CD4-positive, alpha-beta T cell treated with Interleukin-15 for 4 hours (primary cell): Measurements from ENCODE around the gene CACNA1S.

Source experiments
- DNase-seq: peaks from one replicate; pipeline ENCODE4 v3.0.0-alpha.2; 2020; ENCODE audit warnings: low spot score

The CACNA1S gene

DNA sequence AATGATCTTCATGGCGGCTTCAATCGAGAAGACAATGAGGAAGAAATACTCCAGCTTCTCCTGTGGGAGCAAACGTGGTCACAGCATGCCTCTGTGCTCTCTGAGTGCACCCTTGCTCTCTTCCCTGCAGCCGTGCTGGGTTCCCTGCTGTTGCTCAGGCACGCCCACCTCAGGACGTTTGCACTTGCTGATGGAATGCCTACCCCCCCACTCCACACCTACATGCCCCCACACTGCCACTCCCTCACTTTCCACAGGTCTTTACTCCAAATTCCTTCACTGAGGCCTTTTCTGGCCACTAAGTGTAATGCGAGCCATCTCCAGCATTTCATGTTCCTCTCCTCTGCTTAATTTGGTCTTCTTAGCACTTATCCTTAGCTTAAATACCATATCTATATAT lies 18.3 kb downstream of the CACNA1S start:
- no peak for DNase-seq

DNA sequence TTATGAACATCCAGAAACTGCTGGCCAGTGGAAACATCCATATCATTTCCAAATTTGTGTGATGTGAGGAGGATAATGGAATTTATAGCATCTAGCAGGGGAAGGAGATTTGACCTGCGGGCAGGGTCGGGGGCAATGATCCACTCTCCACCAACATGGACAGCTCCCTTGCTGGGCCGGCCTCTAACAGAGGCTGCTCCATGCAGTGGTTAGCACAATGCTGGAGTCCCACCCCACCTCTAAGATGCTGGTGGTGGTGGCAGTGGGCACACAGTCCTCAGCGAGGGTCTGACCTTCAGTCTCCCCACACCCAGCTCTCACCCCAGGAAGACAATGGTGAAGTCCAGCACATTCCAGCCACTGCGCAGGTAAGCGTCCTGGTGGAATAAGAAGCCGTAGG lies 18.7 kb downstream of the CACNA1S start:
- DNase-seq: no peak

DNA sequence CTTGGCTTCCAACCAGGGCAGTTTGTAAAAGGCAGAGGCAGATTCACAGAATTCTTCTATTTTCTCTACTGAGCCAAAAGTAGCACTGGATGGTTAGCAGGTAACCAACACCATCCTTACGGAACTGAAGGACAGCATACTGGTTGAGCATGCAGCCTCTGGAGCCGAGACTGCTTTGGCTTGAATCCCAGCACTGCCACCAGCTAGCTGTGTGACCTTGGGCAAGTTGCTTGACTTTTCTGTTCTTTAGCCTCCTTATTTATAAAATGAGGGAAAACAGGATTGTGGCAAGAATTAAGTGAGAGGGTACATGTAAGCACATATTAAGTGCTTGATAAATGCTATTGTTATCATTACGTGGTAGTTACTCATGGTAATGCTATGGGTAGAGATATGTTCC lies 19.5 kb downstream of the CACNA1S start:
- no peak for DNase-seq

GRCh38 chr1:201091256-201091655 lies 21.0 kb downstream of the CACNA1S start:
- DNase-seq: no peak

- DNase-seq: no peak
These were observed 21.7 kb downstream of the CACNA1S start for GRCh38 chr1:201090541-201090940.

DNA sequence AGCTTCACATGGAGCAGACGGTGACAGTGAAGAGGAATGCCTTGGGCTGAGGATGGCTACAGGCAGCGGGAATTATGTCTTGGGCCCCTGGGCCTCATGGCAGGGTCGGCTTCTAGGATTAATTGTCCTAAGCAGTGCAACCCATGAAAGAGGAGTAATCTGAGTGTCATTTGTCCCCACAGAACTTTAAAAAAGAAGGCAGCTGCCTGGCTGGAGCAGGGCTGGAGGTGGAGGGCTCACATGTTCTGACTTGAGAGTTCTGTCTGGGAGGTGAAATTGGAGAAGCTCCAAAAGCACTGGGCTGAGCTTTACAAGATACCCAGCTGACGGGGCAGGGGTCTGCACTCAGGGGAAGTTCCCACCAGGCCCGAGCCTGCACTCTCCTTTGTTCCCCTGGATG lies 22.6 kb downstream of the CACNA1S start:
- no peak for DNase-seq

DNA sequence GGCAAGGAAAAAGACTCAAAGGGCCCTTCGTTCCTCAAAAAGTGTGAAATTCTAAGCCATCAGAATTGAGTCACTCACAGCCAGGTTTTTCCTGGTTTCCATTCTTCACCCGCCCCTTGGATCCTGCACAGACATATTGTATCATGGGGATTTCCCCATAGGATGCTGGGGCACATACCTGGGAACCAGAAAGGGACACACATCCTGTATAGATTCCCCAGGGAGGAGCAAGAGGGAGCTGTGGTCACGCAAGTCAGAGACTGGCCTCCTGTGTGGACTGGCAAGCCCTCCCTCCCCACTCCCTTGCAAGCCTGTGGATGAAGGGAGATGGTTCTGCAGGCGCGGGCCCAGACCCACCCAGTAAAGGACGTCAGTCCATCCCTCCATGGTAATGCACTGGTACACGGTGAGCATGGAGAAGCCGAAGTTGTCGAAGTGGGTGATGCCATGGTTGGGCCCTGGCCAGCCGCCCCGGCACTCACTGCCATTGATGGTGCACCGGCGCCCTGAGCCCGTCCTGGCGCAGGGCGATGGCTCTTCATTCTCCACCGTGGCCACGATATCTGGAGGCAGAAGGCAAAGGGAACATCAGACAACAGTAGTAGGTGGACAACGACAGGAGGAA lies 23.2 kb downstream of the CACNA1S start:
- DNase-seq: no peak

DNA sequence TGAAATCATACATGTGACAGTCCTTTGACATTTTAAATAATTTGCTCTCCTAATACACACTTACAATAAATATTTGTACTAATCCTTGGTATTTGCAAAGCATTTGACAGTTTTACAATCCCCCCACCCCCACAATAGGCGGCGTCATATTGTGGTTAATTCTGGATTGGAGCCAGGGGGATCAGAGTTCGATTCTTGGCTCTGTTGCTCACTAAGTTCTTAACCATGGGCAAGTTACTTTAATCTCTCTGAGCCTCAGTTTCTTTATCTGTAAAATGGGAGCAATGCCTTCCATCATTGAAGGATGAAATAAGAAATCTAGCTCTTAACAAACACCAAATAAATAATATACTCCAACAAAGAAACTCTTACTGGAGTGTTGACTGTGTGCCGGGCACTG lies 23.8 kb downstream of the CACNA1S start:
- DNase-seq: no peak

DNA sequence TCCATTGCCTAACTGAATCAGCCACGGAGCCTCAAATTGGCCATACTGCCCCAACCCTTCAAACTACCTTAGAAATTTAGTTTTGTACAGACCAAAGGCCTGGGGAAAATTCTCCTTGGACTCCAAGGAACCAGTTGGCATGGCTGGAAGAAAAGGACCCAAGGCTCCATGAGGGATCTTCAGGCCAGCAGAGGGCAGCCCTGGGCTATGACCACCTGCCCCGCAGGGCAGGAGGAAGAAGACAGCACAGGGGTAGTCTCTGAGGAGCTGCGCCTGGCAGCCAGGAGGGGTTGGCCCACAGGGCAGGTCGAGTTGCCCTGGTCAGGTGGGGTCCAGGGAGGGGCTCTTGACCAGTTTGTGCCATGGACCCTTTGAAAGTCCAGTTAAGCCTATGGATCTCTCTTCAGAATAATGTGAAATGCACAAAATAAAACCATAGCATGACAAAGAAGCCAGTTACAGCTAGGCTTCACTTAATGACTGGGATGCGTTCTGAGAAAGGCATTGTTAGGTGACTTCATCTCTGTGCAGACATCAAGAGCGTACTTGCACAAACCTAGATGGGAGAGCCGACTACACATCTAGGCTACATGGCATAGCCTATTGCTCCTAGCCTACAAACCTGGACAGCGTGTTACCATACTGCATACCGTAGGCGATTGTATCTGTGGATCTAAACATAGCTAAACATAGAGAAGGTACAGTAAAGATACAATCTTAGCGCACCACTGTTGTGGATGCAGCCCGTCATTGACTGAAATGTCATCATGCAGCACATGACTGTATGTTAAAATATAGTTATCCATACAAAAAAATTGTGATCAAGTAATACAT lies 26.1 kb downstream of the CACNA1S start:
- peak; percentile 18 for DNase-seq

GRCh38 chr1:201084295-201084694 lies 27.9 kb downstream of the CACNA1S start:
- no peak for DNase-seq

- DNase-seq: no peak
These were observed 28.5 kb downstream of the CACNA1S start for GRCh38 chr1:201083741-201084140.

- no peak for DNase-seq
These were observed 32.1 kb downstream of the CACNA1S start for GRCh38 chr1:201080135-201080534.

DNA sequence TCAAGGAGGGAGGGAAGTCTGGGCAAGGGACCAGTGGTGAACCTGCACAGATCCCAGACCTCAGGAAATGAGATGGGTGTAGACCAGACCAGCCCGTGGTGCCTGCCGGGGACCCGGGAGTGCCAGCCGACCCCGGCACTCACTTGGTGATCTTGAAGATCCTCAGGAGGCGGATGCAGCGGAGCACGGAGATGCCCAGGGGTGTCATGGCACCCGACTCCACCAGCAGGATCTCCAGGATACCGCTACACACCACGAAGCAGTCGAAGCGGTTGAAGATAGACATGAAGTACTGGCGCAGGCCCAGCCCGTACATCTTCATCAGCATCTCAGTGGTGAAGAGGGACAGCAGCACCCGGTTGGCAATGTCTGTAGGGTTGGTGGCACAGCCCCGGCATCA lies 34.5 kb downstream of the CACNA1S start:
- no peak for DNase-seq

DNA sequence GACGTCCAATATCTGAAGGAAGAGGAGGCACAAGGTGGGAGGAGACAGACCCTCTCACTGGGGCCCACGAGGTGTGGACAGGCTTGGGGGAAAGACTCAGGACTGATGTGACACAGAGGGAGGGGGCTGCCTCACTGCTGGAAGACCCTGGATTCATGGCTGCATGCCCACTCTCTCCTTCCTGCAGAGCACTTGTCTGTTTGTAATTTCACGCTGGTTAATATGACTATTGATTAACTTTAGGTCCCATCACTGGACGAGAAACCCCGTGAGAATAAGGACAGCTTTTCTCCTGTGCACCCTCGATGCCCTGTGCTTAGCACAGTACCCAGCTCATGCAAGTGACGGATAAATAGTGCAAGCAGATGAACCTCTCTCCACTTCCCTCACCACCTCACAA lies 35.1 kb downstream of the CACNA1S start:
- DNase-seq: no peak

DNA sequence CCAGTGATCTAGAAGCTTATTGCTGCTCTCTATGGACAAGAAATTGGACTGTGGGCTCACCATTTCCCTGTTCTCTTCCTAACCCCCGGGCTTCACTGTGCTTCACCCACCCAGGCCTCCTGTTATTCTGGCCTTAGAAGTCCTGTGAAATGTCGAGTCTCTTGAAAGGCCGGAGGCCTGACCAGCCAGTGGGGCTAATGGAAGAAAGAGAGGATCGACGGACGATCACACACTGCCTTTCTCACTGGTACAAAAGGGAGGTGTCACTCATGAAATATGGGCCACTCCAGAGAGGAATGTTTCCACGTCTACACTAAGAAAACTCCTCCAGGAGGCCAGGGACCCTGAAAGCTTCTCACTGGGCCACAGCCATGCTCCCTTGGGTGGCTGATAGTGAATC lies 36.1 kb downstream of the CACNA1S start:
- no peak for DNase-seq

GRCh38 chr1:201074018-201074417 lies 38.2 kb downstream of the CACNA1S start:
- DNase-seq: no peak

GRCh38 chr1:201072922-201073321 lies 39.3 kb downstream of the CACNA1S start:
- no peak for DNase-seq

- DNase-seq: no peak
These were observed 40.1 kb downstream of the CACNA1S start for GRCh38 chr1:201072149-201072548.

- no peak for DNase-seq
These were observed 42.6 kb downstream of the CACNA1S start for GRCh38 chr1:201069636-201070035.

GRCh38 chr1:201068976-201069375 lies 43.2 kb downstream of the CACNA1S start:
- no peak for DNase-seq

DNA sequence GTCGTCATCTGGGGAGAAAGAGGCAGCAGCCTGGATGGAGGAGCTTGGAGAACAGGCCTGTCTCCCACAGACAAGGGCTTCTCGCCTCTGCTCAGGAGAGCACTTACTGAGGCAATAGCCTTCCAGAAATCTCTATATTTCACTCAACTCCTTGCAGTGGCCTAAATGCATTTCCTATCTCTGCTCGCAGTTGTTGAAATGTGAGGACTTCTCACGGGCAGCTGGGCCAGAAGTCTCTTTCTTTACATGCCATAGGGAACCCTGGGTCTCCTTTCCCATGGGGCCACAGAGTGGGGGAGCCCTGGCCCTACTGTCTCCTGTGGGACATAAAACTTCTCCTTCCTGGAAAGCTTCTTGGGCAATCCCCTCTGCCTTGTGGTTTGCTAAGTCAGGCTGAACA lies 45.2 kb downstream of the CACNA1S start:
- DNase-seq: no peak

DNA sequence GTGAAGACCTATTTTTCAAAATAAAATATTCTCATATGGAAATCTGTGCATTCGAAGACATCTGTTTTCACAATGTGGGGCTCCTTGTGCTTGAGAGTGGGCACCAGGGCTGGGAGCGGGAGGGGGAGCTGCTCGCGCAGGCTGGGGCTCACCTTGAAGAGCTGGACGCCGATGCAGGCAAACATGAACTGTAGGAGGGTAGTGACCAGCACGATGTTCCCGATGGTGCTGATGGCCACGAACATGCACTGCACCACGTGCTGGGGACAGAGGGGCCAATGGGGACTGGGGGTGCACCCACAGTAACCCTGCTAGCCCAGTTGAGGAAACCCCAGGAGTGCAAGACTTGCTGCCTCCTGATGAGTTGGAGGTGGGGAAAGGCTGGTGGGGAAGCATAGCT lies 46.5 kb downstream of the CACNA1S start:
- DNase-seq: no peak

DNA sequence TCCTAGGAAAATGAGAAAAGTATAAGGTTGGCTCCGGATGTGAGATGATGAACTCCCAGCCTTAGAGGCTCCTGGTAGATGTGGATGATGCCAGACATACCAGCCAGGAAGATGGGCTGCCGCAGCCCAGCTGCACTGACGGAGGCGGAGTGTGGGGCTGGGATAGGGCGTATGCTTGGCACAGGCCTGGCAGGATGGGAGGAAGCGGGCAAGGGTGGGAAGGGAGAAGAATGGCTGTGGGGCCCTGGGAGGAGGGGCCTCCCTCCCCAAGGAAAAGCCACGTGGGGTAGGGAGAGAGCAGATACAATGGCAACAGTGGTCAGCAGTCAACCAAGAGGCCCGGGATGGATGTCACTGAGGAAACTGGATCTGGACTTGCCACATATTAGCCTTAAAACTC lies 47.4 kb downstream of the CACNA1S start:
- no peak for DNase-seq

DNA sequence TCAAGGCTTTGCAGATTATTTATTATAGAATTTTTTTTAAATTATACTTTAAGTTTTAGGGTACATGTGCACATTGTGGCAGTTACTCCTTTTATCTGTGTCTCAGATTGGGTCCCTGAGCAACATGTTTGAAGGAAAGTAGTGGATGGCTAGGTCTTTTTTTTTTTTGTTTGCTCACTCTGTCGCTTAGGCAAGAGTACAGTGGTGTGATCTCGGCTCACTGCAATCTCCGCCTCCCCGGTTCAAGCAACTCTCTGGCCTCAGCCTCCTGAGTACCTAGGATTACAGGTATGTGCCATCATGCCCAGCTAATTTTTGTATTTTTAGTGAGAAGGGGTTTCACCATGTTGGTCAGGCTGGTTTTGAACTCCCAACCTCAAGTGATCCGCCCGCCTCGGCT lies 49.1 kb downstream of the CACNA1S start:
- DNase-seq: no peak
